ENCODE measurements around the gene SYT8. TPM values are rescaled to one million over a fixed set of nuclear protein-coding genes. Genes with fewer than 3 reads are reported as not detected.

The SYT8 gene
- polyA plus RNA-seq, 1 experiment = not detected

DNA sequence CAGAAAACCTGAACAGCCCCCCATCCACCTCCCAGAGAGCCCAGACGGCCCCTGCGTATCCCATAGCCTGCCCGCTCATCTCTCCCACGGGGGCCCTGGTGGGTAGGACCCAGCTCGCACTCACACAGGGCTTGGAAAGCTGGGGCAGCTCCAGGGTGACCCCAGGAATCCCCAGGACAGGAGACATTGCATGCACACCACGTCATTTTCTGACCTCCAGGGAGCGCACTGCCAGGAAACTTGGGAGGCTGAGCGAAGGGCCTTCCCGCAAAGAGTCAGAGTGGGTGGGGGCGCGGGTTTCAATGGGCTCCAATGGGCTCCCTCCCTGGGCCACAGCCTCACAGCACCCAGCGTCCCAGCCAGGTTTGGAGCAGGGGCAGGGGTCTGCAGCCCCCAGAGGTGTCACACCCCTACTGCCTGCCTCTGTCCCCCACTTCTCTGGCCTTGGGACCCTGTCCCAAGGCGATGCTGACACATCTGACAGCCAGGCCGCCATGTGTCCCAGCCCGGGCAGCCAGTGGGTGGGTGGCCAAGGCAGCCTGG lies 8.2 kb upstream of the SYT8 start:
- Histone ChIP-seq H3K27me3 (ENCODE audit: control insufficient read depth, insufficient read depth, low read length) (0 out of 2 replicates have a peak, but pooled peaks cover 2% of the 10 kb centered on the region), H3K36me3 (ENCODE audit: control insufficient read depth, insufficient read depth, low read length) (no peaks in the 10 kb centered on the region), H3K4me3 (ENCODE audit: low read depth, low read length) (no peak overlapping the region)
- 0 out of 2 replicates have a peak, but pooled peaks have one; percentile 18 for TF ChIP-seq CTCF (IDR thresholded peaks at IDR 0.05; ENCODE audit: insufficient read depth, low read depth, low read length)
- ChIA-PET POLR2A (no interaction called here), CTCF (interaction anchor here (0.6 to 13.1 kb wide), 3 partner anchors 125 to 175 kb away, joined by 3 to 510 read pairs (median 4); no protein-coding TSS in a partner anchor)
- DNase-seq (ENCODE audit: low read depth) = no peak

DNA sequence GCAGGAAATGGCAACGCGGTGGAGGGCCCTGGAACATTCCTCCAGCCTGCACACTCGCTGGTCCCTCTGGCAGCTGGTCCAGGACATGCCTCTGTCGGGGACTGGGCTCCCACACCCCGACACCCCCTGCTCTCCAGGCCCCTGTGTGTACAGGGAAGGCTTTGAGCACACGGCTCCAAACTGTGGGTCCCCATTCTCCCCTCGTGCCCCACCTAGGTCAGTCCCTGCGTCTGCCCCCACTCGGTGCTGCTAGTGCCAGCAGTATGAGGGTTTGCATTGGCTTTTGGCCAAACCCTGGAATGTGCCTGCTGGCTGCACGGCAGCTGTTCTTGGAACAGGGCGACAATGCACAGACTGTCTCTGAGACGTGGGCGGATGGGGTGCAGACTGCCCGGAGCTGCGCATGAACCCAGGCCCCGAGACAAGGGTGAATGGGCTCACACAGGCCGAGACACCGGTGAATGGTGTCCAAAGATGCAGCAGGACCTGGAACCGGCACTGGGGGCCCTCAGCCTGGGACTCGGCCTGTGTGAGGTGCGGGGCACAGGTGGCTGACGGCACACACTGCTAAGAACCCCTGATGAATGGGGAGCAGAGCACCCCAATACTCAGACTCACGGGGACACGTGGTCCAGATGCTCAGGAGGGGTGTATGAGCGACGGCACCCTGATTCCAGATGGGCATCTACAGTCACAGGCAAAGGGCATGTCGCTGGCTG lies 7.5 kb upstream of the SYT8 start:
- Histone ChIP-seq H3K36me3 (ENCODE audit: control insufficient read depth, insufficient read depth, low read length) (no peaks in the 10 kb centered on the region), H3K4me3 (ENCODE audit: low read depth, low read length) (no peak overlapping the region), H3K27me3 (ENCODE audit: control insufficient read depth, insufficient read depth, low read length) (0 out of 2 replicates have a peak, but pooled peaks cover 2% of the 10 kb centered on the region)
- TF ChIP-seq CTCF (IDR thresholded peaks at IDR 0.05; ENCODE audit: insufficient read depth, low read depth, low read length) = peak; percentile 6; the same call in 1 of the 2 replicates
- no peak for DNase-seq (ENCODE audit: low read depth)
- POLR2A ChIA-PET = no interaction called here
- CTCF ChIA-PET = interaction anchor here (0.6 to 13.1 kb wide), 6 partner anchors 55 to 175 kb away, joined by 3 to 510 read pairs (median 6); no protein-coding TSS in a partner anchor

- POLR2A ChIA-PET = no interaction called here
- no peak overlapping the region for H3K4me3 ChIP-seq (ENCODE audit: low read depth, low read length)
- TF ChIP-seq CTCF (IDR thresholded peaks at IDR 0.05; ENCODE audit: insufficient read depth, low read depth, low read length) = no peak
- CTCF ChIA-PET = interaction anchor here (0.6 to 13.1 kb wide), 6 partner anchors 53 to 324 kb away, joined by 3 to 510 read pairs (median 9); no protein-coding TSS in a partner anchor
- no peak for DNase-seq (ENCODE audit: low read depth)
- H3K36me3 ChIP-seq (ENCODE audit: control insufficient read depth, insufficient read depth, low read length) = no peaks in the 10 kb centered on the region
- H3K27me3 ChIP-seq (ENCODE audit: control insufficient read depth, insufficient read depth, low read length) = 0 out of 2 replicates have a peak, but pooled peaks cover 2% of the 10 kb centered on the region
These were observed 6.9 kb upstream of the SYT8 start for GRCh38 chr11:1827931-1828330.

GRCh38 chr11:1828542-1828941 lies 6.2 kb upstream of the SYT8 start:
- no peak for DNase-seq (ENCODE audit: low read depth)

More at GRCh38 chr11:1828542-1828941, 6.2 kb upstream of the SYT8 start:
- peaks cover 2% of the 10 kb centered on the region; the same call in 1 of the 2 replicates for H3K27me3 ChIP-seq (ENCODE audit: control insufficient read depth, insufficient read depth, low read length)
- no peaks in the 10 kb centered on the region for H3K36me3 ChIP-seq (ENCODE audit: control insufficient read depth, insufficient read depth, low read length)
- H3K4me3 ChIP-seq (ENCODE audit: low read depth, low read length) = no peak overlapping the region
- ChIA-PET CTCF (interaction anchor here (0.6 to 13.1 kb wide), 8 partner anchors 52 to 323 kb away, joined by 3 to 510 read pairs (median 6); no protein-coding TSS in a partner anchor), POLR2A (no interaction called here)
- TF ChIP-seq CTCF (IDR thresholded peaks at IDR 0.05; ENCODE audit: insufficient read depth, low read depth, low read length) = no peak

All from BJ (cell line).